ENCODE measurements around the gene ABCG2. TPM values are rescaled to one million over a fixed set of nuclear protein-coding genes. Genes with fewer than 3 reads are reported as not detected.

Gene ABCG2
- total RNA-seq, 4 donors from 2014 or later, result 1.1 to 5.0 (median 2.6) TPM

DNA sequence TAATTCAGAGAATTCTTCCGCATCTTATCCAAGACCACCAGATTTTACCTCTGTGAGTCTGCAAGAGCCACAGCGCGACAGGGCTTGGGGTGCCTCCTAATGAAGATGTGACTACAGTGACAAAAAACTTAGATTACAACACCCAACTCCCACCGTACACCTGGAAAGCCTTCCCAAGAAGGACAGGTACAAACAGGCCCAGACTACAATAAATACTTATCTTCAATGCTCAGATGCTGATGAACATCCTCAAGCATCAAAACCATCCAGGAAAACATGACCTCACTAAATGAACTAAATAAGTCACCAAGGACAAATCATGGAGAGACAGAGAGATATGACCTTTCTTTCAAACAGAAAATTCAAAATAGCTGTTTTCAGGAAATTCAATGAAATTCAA, 20.8 kb upstream of the ABCG2 start:
- no peaks in the 10 kb centered on the region for H3K4me1 ChIP-seq
- TF ChIP-seq, protein P1, sequence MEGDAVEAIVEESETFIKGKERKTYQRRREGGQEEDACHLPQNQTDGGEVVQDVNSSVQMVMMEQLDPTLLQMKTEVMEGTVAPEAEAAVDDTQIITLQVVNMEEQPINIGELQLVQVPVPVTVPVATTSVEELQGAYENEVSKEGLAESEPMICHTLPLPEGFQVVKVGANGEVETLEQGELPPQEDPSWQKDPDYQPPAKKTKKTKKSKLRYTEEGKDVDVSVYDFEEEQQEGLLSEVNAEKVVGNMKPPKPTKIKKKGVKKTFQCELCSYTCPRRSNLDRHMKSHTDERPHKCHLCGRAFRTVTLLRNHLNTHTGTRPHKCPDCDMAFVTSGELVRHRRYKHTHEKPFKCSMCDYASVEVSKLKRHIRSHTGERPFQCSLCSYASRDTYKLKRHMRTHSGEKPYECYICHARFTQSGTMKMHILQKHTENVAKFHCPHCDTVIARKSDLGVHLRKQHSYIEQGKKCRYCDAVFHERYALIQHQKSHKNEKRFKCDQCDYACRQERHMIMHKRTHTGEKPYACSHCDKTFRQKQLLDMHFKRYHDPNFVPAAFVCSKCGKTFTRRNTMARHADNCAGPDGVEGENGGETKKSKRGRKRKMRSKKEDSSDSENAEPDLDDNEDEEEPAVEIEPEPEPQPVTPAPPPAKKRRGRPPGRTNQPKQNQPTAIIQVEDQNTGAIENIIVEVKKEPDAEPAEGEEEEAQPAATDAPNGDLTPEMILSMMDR (IDR thresholded peaks at IDR 0.05), result no peak
- TF ChIP-seq POLR2A (IDR thresholded peaks at IDR 0.05) (no peak), POLR2AphosphoS5 (IDR thresholded peaks at IDR 0.05) (no peak), EP300 (IDR thresholded peaks at IDR 0.05) (no peak)
- no peak overlapping the region for H3K27ac ChIP-seq
- H3K9me3 ChIP-seq, result no peaks in the 10 kb centered on the region
- H3K4me3 ChIP-seq, result no peak overlapping the region
- ATAC-seq, result no peak
- 86 to 100% methylated on average over 1 to 4 of the region's 4 CpGs for WGBS, 2 donors (ENCODE audit: low coverage in 1 of 2)
- H3K36me3 ChIP-seq, result no peaks in the 10 kb centered on the region
- no peaks in the 10 kb centered on the region for H3K27me3 ChIP-seq

DNA sequence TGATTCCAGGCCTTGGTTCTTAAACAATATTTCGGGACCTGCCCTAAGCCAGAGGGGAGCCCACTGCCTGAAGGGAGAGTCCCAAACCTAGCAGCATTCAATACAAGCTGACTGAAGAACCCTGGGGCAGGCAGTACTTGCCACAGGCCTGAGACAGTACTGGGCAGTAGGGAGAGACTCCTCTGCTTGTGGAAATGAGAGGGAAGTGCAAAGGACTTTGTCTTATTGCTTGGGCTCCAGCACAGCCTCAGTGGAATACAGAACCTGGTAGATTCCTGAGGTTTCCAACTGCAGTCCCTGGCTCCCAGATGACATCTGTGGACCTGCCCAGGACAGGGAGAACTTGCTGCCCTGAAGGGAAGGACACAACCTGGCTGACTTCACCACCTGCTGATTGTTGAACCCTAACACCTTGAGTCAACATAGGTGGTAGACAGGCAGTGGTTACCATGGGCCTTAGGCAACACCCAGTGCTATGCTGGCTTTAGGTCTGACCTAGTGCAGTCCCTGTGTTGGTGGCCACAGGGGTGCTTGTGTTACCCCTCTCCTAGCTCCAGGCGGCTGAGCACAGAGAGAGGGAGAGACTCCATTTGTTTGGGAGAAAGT, 20.3 kb upstream of the ABCG2 start:
- WGBS, 2 donors (ENCODE audit: low coverage in 1 of 2), result no CpG with 5 or more reads among the region's 2 CpGs

DNA sequence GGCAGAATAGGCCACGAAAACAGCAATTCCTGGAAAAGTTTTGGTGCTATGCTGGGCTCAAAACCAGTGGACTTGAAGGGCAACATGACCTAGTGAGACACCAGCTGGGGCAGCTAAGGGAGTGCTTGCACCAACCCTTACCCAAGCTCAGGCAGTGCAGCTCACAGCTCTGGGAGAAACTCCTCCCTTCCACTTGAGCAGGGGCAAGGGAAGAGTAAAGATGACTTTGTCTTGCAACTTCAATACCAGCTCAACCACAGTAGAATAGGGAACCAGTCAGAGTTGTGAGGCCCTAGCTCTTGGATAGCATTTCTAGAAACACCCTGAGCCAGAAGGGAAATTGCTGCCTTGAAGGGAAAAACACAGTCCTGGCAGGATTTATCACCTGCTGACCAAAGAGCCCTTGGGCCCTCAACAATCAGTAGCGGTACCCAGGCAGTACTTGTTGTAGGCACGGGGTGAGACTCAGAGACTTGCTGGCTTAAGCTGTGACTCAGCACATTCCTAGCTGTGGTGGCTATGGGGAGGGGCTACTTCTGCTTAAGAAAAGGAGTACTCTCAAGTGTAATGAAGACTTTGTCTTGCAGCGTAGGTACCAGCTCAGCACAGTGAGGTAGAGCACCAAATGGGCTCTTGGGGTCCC, 19.7 kb upstream of the ABCG2 start:
- WGBS, 2 donors (ENCODE audit: low coverage in 1 of 2), result 100% methylated on average over 1 of the region's 4 CpGs; no CpG with 5 or more reads in 1 of the 2 donors
- H3K36me3 ChIP-seq, result no peaks in the 10 kb centered on the region
- no peak for ATAC-seq
- no peak overlapping the region for H3K27ac ChIP-seq
- TF ChIP-seq, protein P1 (IDR thresholded peaks at IDR 0.05), result no peak
- no peak overlapping the region for H3K4me3 ChIP-seq
- no peaks in the 10 kb centered on the region for H3K27me3 ChIP-seq
- no peaks in the 10 kb centered on the region for H3K4me1 ChIP-seq
- H3K9me3 ChIP-seq, result no peaks in the 10 kb centered on the region

More for the DNA sequence above, 20.3 kb upstream of the ABCG2 start:
- Histone ChIP-seq H3K4me1 (no peaks in the 10 kb centered on the region), H3K9me3 (no peaks in the 10 kb centered on the region), H3K27ac (no peak overlapping the region), H3K36me3 (no peaks in the 10 kb centered on the region), H3K27me3 (no peaks in the 10 kb centered on the region), H3K4me3 (no peak overlapping the region)
- no peak for ATAC-seq
- TF ChIP-seq POLR2AphosphoS5 (IDR thresholded peaks at IDR 0.05), result no peak
- TF ChIP-seq POLR2A (IDR thresholded peaks at IDR 0.05), result no peak
- TF ChIP-seq, protein P1 (IDR thresholded peaks at IDR 0.05), result no peak
- TF ChIP-seq EP300 (IDR thresholded peaks at IDR 0.05), result no peak

DNA sequence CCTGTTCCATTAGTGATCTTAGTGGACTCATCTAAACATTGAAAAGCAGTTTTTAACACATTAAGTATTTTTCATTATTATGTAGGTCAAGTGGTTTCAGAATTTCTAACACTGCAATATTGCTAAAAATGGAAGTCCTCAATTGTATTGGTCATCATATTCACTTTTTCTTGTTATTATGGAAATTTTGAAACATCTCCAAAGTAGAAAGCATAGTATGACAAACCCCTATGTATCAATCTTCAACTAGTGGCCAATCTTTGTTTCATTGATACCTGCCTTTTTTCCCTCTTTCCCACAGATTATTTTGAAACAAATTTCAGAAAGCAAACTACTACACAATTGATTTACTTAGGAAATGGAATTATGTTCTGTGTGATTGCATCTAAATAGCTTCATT, 14.5 kb upstream of the ABCG2 start:
- no peaks in the 10 kb centered on the region for H3K36me3 ChIP-seq
- no peak for TF ChIP-seq POLR2A (IDR thresholded peaks at IDR 0.05)
- TF ChIP-seq POLR2AphosphoS5 (IDR thresholded peaks at IDR 0.05), result no peak
- TF ChIP-seq, protein P1 (IDR thresholded peaks at IDR 0.05), result no peak
- TF ChIP-seq EP300 (IDR thresholded peaks at IDR 0.05), result no peak
- no peak overlapping the region for H3K4me3 ChIP-seq
- no peaks in the 10 kb centered on the region for H3K27me3 ChIP-seq
- no peak for ATAC-seq
- no peak overlapping the region for H3K27ac ChIP-seq
- no peaks in the 10 kb centered on the region for H3K9me3 ChIP-seq
- H3K4me1 ChIP-seq, result no peaks in the 10 kb centered on the region

DNA sequence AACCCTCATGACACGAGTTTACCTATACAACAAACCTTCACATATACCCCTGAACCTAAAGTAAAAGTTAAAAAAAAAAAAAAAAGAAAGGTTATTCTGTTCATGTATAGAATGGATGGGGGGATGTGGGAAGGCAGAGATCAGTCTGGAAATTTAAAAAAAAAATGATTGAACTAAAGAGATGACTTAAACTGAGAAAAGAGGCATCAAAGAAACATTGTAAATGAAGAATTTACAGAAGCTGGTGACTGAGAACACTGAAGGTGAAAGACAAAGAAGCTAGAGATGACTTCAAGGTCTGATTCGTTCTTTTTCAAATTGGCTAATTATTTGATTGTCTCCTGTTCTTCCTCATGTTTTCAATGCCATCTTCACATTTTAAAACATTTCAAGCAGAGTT, 12.8 kb upstream of the ABCG2 start:
- TF ChIP-seq, protein P1 (IDR thresholded peaks at IDR 0.05), result no peak
- TF ChIP-seq POLR2A (IDR thresholded peaks at IDR 0.05) (no peak), POLR2AphosphoS5 (IDR thresholded peaks at IDR 0.05) (no peak), EP300 (IDR thresholded peaks at IDR 0.05) (no peak)
- no peaks in the 10 kb centered on the region for H3K36me3 ChIP-seq
- no peaks in the 10 kb centered on the region for H3K27me3 ChIP-seq
- H3K9me3 ChIP-seq, result no peaks in the 10 kb centered on the region
- ATAC-seq, result no peak
- no peak overlapping the region for H3K4me3 ChIP-seq
- H3K27ac ChIP-seq, result no peak overlapping the region
- H3K4me1 ChIP-seq, result no peaks in the 10 kb centered on the region
- WGBS, 2 donors (ENCODE audit: low coverage in 1 of 2), result 73 to 79% methylated on average over 2 of the region's 2 CpGs
